GM20000 (cell line): ENCODE measurements around the gene DGKG.

Experiments used
- DNase-seq: peaks from one replicate; pipeline ENCODE4 v3.0.0; 2012; ENCODE audit warnings: low spot score
- CTCF ChIP-seq: IDR thresholded peaks from 2 replicates; pipeline ENCODE4 v1.5.1; 2012; ENCODE audit warnings: mild to moderate bottlenecking, control low read depth; ENCODE audit errors: extremely low read depth, missing control alignments

The DGKG gene

GRCh38 chr3:186286114-186286513 lies 75.9 kb downstream of the DGKG start:
- TF ChIP-seq CTCF, result no peak
- DNase-seq, result no peak

GRCh38 chr3:186284661-186285060 lies 77.4 kb downstream of the DGKG start:
- DNase-seq, result no peak

GRCh38 chr3:186284349-186284652 lies 77.7 kb downstream of the DGKG start:
- no peak for DNase-seq
- TF ChIP-seq CTCF, result no peak

More at GRCh38 chr3:186284661-186285060, 77.4 kb downstream of the DGKG start:
- TF ChIP-seq CTCF, result no peak

- DNase-seq, result no peak
- no peak for TF ChIP-seq CTCF
Measured at GRCh38 chr3:186283651-186284348, 78.2 kb downstream of the DGKG start.

GRCh38 chr3:186283096-186283495 lies 78.9 kb downstream of the DGKG start:
- TF ChIP-seq CTCF, result no peak
- no peak for DNase-seq

GRCh38 chr3:186281176-186281575 lies 80.9 kb downstream of the DGKG start:
- DNase-seq, result no peak
- TF ChIP-seq CTCF, result no peak

- DNase-seq, result no peak
- no peak for TF ChIP-seq CTCF
Measured at GRCh38 chr3:186280737-186281136, 81.3 kb downstream of the DGKG start.
